ENCODE results near the gene ARRB2. TPM values are rescaled to one million over a fixed set of nuclear protein-coding genes. Genes with fewer than 3 reads are reported as not detected.
"Not testable (repeated sequence)": the region's sequence is repeated elsewhere in the genome, so short reads cannot be mapped to it uniquely, and the experiment has no call there.

ARRB2 gene
- total RNA-seq, 3 donors from 2014 or later, result 25.2 to 67.4 (median 42.3) TPM

DNA sequence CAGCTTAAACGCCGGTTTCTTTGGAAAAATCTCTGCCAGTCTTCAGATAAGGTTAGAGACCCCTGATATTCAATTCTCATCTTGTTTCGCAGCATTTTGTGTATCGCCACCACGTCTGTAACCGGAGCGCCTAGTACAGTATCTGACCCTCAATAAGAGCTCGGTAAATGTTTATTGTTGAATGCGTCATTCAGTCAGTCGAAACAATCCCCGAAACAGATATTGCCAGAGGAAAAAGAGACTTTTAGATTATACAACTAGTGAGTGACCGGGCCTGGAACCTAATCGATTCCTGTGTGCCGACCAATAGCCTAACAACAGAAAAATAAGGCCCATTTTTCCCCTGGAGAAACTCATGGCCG lies 7.1 kb upstream of the ARRB2 start:
- TF ChIP-seq, protein P1, sequence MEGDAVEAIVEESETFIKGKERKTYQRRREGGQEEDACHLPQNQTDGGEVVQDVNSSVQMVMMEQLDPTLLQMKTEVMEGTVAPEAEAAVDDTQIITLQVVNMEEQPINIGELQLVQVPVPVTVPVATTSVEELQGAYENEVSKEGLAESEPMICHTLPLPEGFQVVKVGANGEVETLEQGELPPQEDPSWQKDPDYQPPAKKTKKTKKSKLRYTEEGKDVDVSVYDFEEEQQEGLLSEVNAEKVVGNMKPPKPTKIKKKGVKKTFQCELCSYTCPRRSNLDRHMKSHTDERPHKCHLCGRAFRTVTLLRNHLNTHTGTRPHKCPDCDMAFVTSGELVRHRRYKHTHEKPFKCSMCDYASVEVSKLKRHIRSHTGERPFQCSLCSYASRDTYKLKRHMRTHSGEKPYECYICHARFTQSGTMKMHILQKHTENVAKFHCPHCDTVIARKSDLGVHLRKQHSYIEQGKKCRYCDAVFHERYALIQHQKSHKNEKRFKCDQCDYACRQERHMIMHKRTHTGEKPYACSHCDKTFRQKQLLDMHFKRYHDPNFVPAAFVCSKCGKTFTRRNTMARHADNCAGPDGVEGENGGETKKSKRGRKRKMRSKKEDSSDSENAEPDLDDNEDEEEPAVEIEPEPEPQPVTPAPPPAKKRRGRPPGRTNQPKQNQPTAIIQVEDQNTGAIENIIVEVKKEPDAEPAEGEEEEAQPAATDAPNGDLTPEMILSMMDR (IDR thresholded peaks at IDR 0.05), result no peak
- TF ChIP-seq POLR2AphosphoS5 (IDR thresholded peaks at IDR 0.05) (no peak), POLR2A (IDR thresholded peaks at IDR 0.05) (no peak)
- DNase-seq (ENCODE audit: low spot score in 2 of 2), result no peak
- intact Hi-C loops (cut with DNase I; ENCODE audit: low total_unique reads), result no loop called here
- Histone ChIP-seq H3K27me3 (no peaks in the 10 kb centered on the region), H3K36me3 (no peaks in the 10 kb centered on the region), H3K9me3 (no peaks in the 10 kb centered on the region), H3K4me1 (peaks cover 0 to 7% of the 10 kb centered on the region in 2 donors), H3K4me3 (peak overlapping the region; percentile 78 to 95 (median 94)), H3K27ac (peak overlapping the region; percentile 77 to 92)

DNA sequence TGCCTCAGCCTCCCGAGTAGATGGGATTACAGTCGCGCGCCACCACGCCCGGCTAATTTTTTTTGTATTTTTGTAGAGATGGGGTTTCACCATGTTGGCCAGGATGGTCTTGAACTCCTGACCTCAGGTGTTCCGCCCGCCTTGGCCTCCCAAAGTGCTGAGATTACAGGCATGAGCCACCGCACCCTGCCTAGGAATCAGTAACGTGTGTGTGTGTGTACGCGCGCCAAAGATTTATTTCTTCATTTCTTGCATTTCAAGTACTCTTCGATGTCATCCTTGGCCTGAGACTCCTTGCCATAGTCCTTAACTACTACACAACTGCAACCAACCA lies 5.9 kb upstream of the ARRB2 start:
- H3K4me1 ChIP-seq; intact Hi-C loops (cut with DNase I; ENCODE audit: low total_unique reads); H3K27me3 ChIP-seq; DNase-seq (ENCODE audit: low spot score in 2 of 2); H3K9me3 ChIP-seq; H3K36me3 ChIP-seq: not testable (repeated sequence)
- Histone ChIP-seq H3K4me3 (peak overlapping the region; percentile 78 to 95 (median 94)), H3K27ac (peak overlapping the region; percentile 77 to 92)

DNA sequence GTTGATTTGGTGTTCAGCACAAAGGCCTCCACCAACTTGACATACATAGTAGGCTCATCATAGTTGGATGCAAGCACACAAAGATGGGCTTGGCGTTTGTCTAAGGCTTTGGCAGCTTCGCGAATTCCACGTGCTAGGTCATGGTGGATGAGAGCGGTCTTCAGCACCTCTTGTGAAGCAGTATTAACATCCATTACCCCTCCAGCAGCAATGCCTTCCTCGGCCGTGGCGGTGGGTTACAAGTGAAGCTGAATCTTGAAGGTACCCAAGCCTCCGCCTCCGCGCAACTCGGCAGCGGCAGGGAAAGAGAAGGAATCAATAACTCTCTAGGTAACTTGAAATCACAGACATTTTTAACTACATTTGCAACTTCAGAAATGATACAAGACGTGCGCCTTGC lies 5.4 kb upstream of the ARRB2 start:
- H3K27ac ChIP-seq, result no peak overlapping the region
- DNase-seq (ENCODE audit: low spot score in 2 of 2), result no peak
- no peaks in the 10 kb centered on the region for H3K36me3 ChIP-seq
- no peaks in the 10 kb centered on the region for H3K9me3 ChIP-seq
- no peaks in the 10 kb centered on the region for H3K27me3 ChIP-seq
- intact Hi-C loops (cut with DNase I; ENCODE audit: low total_unique reads), result no loop called here
- H3K4me3 ChIP-seq, result no peak overlapping the region
- TF ChIP-seq, protein P1 (IDR thresholded peaks at IDR 0.05), result no peak
- no peak for TF ChIP-seq POLR2A (IDR thresholded peaks at IDR 0.05)
- TF ChIP-seq POLR2AphosphoS5 (IDR thresholded peaks at IDR 0.05), result no peak
- peaks cover 0 to 7% of the 10 kb centered on the region in 2 donors for H3K4me1 ChIP-seq

DNA sequence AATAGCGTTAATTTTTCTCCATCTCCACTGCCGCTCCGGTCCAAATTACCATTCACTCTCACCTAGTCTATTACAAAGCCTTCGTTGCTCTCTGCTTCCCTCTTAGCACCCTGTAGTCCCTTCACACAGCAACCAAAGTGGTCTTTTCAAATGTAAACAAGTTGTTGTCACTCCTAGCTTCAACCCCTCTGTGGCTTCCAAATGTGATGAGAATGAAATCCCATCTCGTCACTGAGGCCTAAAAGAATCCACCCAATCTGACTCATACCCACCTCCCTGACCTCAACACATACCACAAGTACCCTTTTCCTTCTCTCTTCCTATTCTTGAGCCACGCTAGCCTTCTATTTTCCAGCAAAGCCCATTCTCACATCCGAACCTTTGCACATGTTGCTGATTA lies 4.3 kb upstream of the ARRB2 start:
- intact Hi-C loops (cut with DNase I; ENCODE audit: low total_unique reads), result no loop called here

DNA sequence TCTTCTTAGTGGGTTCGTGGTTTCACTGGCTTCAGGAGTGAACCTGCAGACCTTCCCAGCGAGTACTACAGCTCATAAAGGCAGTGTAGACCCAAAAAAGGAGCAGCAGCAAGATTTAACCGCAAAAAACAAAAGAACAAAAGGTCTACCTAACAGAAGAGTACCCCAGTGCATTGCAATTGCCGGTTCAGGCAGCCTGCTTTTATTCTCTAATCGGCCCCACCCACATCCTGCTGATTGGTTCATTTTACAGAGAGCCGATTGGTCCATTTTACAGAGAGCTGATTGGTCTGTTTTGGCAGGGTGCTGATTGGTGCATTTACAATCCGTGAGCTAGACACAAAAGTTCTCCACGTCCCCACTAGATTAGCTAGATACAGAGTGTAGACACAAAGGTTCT lies 2.0 kb upstream of the ARRB2 start:
- DNase-seq (ENCODE audit: low spot score in 2 of 2), result no peak
- no peaks in the 10 kb centered on the region for H3K27me3 ChIP-seq
- no peaks in the 10 kb centered on the region for H3K36me3 ChIP-seq
- TF ChIP-seq POLR2AphosphoS5 (IDR thresholded peaks at IDR 0.05), result no peak
- H3K27ac ChIP-seq, result no peak overlapping the region
- intact Hi-C loops (cut with DNase I; ENCODE audit: low total_unique reads), result no loop called here
- H3K4me1 ChIP-seq, result peaks cover 0 to 2% of the 10 kb centered on the region in 2 donors
- H3K4me3 ChIP-seq, result no peak overlapping the region
- no peaks in the 10 kb centered on the region for H3K9me3 ChIP-seq

More for the DNA sequence above, 4.3 kb upstream of the ARRB2 start:
- Histone ChIP-seq H3K4me1 (peaks cover 0 to 7% of the 10 kb centered on the region in 2 donors), H3K4me3 (no peak overlapping the region), H3K27ac (no peak overlapping the region), H3K36me3 (no peaks in the 10 kb centered on the region), H3K9me3 (no peaks in the 10 kb centered on the region), H3K27me3 (no peaks in the 10 kb centered on the region)
- TF ChIP-seq, protein P1 (IDR thresholded peaks at IDR 0.05), result no peak
- TF ChIP-seq POLR2A (IDR thresholded peaks at IDR 0.05) (no peak), POLR2AphosphoS5 (IDR thresholded peaks at IDR 0.05) (no peak)
- no peak for DNase-seq (ENCODE audit: low spot score in 2 of 2)

DNA sequence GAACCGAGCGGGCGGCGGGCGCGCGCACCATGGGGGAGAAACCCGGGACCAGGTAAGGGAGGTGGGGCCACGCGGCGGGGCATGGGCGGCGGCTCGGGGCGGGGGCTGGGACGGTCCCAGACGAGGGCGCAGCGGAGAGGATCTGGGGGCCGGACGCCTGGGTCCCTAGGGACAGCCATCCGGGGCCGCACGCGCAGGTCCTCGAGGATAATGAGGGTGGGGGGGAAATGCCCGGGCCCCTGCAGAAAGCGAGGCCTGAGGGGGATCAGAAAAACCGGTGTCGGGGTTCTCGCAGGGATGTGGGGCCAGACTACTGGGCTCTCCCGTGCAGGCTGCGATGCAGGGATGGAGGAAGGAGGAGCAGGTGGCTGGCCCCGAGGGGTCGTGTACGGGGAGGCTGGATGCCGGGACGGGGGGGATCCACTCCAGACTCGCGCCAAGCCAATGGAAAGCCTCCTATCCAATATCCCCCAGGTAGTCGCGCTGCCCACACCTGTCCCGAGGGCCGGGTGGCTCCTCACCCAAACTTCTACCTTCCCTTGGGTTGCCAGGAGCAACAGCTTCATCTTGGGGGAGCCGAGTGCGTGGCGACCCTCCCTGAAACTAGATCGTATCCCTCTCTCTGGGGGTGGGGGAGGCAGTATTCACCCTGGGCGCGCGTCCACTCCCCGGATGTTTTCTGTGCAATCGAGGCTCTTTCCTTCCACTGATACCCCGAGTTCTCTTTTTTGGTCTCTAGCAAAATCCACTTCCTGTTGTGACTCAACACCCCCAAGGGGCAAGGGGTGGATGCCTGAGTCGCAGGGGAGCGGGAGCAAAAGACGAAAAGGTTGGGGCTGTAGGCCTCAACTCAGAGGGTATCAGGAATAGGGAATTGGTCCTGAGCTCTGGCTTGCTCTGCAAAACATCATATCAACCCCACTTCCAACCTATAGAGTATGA lies 532 bp downstream of the ARRB2 start:
- TF ChIP-seq, protein P1 (IDR thresholded peaks at IDR 0.05), result no peak
- no peak for TF ChIP-seq POLR2AphosphoS5 (IDR thresholded peaks at IDR 0.05)
- DNase-seq (ENCODE audit: low spot score in 2 of 2), result no peak
- Histone ChIP-seq H3K27me3 (no peaks in the 10 kb centered on the region), H3K4me3 (peak overlapping the region; percentile 67 to 81 (median 79)), H3K36me3 (no peaks in the 10 kb centered on the region), H3K9me3 (no peaks in the 10 kb centered on the region), H3K4me1 (peaks cover 0 to 2% of the 10 kb centered on the region in 2 donors), H3K27ac (peak overlapping the region; percentile 83 to 89)
- intact Hi-C loops (cut with DNase I; ENCODE audit: low total_unique reads), result no loop called here
